ENCODE results near the gene TMEM139.
A peak's percentile ranks its signal among the peaks of the same experiment; 100 is the strongest.
"Not testable (repeated sequence)": the region's sequence is repeated elsewhere in the genome, so short reads cannot be mapped to it uniquely, and the experiment has no call there.

Gene TMEM139

DNA sequence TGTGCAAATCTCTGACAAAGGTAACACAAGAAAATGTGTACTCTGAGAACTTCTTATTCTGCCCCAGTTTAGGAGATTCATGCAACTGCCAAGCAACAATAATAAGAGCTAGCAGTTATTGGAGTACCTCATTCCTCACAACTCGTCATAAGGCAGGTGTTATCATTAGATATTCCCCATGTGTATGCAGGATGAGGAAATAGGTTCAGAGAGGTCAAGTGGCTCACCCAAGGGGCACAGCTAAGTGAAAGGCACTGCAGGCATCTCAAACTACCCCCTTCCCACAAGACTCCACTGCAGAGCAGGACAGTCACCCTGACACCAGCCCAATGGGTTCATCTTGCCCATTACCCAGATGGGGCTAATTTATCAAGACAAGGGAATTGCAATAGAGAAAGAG, 22.9 kb upstream of the TMEM139 start:
- DNase-seq, result no peak

DNA sequence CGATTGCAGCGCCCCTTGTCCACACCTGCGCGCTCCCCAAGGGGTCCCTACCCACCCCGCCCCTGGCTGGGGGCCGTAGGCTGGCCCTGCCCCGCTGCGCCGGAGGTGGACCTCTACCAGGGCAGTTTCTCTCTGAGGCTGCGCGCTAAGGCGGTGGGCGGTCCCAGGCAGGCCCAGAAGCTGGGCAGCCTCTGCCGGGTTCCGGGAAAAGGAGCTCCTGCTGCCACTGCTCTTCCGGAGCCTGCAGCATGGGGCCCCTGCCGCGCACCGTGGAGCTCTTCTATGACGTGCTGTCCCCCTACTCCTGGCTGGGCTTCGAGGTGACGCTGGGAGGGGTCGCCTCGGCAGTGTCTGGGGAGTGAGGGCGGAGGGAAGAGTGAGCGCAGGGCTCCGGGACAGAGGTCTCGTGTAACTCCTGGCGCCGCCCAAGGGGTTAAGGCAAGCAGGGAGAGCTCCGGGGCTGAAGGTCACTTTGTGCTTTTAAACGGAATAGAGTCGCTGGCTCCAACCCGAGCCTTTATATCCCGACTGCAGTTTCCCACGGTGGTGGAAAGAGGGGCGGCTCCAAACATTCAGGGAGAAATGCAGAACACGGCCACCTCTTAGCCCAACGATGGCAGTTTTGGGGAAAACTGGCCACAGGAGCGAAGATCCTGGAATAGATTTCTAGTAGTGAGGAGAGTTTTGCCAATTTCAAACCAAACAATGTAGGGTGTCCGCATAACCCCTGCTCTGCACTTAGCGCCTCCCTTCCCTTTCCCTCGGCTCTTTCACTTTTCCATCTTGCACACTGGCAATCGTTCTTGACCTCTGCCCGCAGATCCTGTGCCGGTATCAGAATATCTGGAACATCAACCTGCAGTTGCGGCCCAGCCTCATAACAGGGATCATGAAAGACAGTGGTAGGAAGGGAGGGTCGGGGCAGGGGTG, 21.2 kb upstream of the TMEM139 start, which contains the start of gene GSTK1:
TSS of gene GSTK1 (plus strand) at position 176 of the 930 bp plus-strand sequence. CDS start at position 249, 73 bp downstream.
- DNase-seq, result peak; percentile 10

DNA sequence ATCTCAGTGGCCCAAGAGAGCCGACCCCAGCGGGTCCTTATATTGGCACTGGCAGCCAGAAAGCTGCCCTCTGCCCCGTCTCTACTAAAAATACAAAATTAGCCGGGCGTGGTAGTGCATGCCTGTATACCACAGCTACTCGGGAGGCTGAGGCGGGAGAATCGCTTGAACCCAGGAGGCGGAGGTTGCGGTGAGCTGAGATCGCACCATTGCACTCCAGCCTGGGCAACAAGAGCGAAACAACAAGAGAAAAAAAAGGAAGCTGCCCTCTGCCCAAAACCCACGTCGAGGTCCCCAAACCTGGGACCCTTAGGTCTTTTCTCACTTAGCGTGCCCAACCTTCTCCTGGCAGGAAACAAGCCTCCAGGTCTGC, 20.6 kb upstream of the TMEM139 start:
- DNase-seq, result not testable (repeated sequence)

DNA sequence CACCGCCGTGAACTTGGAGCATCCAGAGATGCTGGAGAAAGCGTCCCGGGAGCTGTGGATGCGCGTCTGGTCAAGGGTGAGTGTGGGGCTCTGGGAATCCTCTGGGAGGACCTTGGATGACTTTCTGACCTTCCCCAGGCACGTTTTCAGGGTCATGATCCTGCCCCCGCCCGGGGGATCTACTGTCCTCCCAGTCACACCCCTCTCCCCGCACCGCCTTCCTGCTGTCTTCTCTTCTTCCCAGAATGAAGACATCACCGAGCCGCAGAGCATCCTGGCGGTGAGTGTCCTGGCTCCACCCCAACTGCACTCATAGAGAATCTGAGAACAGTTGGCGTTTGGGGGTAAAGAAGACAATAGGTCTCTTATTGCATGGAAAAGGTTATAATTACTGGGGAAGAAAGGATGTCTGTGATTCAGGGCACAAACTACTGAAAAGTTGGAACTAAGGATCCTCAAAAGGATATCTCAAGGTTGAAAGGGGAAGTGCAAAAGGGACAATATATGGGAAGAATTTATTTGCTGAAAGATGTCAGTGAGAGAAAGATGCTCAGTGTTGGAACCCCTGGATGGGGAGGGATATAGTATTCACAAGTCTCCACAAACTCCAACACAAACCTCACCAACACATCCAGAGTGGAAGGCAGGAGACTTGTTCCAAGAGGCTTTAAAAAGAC, 19.6 kb upstream of the TMEM139 start:
- no peak for DNase-seq

DNA sequence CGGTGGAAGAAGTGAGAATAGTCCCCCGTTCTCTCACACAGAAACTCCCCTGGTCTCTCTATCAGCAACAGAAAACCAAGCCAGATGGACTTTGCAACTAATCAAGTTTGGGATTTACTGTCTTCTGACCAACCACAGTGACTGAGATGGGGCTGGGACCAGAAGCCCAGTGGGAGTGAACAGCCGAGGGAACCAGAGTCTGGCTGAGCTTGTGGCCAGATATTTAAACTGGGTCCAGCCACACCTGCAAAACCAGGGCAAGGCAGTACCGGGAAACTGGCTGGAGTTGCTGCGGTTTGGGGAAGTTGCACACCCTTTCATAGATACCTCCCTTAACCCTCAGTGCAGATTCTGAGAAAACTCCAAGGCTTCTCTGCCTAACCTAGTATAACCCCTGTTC, 15.5 kb upstream of the TMEM139 start:
- DNase-seq, result no peak

DNA sequence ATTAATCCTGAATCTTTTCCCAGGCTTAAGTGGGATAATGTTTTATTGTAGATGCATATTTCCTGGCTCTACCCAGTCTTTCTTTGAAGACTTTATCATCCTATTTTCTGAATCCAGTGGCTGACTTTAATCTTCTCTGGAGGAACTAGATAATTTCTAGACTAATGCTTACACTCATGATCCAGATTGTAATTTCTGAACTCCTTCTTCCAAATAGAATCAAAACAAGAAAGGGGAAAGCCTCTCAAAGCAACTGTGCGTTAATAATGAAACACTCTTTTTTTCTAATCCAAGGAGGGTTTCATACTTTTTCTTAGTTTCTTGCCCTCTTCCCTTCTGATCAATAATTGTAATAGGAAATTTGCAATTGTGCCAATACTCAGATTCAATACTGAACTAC, 13.5 kb upstream of the TMEM139 start:
- no peak for DNase-seq

DNA sequence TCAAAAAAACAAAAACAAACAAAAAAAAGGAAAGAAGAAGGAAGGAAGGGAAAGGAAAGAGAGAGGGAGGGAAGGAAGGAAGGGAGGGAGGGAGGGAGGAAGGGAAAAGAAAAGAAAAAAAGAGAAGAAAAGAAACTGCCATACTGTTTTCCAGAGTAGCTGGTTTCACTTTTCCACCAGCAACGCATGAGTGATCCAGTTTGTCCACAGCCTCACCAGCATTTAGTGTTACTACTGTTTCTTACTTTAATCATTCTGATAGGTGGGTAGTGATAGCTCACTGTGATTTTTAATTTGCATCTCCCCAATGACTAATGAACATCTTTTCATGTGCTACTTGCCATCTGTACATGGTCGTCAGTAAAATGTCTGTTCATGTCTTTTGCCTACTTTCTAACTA, 11.9 kb upstream of the TMEM139 start:
- no peak for DNase-seq

DNA sequence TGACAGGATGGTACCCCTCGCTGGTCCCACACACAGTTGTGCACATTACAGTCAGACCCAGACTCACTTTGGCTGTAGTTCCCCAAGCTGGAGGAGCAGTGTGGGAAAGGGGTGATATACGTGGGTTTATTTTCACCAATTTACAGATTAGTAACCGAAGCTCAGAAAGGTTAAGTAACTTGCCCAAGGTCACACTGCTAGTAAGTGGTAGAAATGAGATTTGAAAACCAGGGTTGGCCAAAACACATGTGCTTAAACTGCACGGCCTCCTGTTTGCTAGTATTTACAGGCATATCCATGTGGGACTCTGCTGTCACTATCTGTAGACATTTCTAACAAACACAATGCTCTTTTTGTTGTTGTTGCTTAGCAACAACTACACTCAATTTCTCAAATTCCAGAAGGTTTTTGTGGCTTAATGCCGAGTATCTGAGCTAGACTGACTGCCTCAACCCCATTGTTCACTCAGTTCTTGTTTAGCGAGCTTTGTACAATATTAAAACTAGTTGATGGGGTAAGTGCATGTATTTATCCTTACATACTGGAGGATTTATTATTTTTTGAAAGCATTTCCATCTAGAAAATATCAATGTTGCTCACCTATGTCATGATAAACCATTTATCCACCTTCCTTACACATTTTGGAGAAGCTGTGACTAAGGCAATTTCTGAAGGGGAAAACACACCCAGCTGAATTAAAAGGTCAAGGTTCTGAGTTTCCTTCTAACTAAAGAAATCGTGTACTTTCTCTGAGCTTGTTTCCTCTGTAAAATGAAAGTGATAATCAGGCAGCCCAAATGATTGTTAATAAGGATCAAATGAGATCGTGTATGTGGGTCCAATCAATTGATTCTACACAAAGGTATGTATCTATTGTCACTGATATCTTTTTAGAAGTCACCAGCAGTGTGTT, 5.3 kb upstream of the TMEM139 start:
- no peak for DNase-seq

DNA sequence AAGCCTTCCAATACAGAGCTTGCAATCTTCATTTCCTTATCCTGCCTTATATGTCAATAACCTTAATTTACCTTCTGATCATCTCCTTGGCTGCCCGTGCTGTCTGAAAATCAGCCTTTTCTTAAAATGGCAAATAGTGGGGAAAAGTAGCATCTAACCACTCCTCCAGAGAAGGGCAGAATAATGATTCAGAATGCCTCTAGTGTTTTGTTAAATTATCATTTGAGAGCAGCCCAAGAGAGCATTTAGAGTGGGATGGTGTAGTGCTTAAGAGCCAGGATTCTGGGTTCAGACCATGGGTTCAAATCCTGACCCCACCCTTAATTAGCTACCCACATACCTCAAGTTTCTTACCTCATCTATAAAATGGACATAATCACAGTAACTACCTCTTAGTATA, 4.6 kb upstream of the TMEM139 start:
- no peak for DNase-seq

DNA sequence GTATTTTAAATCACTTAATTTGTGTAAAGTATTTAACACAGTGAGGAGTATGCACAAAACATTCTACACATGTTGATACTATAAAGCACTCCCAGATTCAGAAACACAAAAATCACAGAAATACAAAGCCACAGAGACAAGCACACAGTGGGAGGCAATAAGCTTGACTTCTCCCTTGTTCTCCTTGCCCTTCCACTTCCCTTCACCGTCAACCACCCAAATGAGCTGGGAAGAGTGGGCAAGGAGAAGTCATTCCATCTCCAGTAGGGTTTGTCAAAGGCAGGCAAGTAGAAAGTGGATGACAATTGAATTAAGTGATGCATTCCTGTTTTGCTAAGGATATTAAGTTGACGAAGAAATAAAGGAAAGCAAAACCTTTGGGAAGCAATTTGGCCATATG, 4.2 kb upstream of the TMEM139 start:
- no peak for DNase-seq

DNA sequence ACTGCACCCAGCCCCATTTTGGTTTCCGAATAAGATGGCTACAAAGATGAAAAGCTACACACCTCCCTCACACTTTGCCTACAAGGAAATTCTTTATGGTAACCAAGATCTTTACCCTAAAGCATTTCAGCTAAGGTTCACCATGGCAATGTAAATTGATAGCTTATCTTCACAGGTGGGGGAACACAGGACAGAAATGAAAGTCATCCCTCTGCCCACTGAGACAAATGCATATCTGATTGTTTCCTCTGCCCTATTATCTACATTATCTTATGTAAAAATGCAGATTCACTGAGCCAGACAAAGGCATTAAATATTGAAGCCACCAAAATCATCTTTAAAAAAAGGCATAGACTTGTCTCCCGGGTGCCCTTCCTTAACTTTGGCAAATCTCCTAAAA, 3.2 kb upstream of the TMEM139 start:
- DNase-seq, result no peak

DNA sequence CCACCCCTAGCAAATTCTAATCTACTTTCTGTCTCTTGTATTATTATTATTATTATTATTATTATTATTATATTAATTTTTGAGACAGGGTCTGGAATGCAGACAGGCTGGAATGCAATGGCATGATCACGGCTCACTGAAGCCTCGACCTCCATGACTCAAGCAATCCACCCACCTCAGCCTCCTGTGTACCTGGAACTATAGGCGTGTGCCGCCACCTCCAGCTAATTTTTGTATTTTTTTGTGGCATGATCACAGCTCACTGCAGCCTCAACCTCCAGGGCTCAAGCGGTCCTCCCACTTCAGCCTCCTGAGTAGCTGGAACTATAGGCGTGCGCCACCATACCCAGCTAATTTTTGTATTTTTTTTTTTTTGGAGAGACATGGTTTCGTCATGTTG, 2.6 kb upstream of the TMEM139 start:
- no peak for DNase-seq

DNA sequence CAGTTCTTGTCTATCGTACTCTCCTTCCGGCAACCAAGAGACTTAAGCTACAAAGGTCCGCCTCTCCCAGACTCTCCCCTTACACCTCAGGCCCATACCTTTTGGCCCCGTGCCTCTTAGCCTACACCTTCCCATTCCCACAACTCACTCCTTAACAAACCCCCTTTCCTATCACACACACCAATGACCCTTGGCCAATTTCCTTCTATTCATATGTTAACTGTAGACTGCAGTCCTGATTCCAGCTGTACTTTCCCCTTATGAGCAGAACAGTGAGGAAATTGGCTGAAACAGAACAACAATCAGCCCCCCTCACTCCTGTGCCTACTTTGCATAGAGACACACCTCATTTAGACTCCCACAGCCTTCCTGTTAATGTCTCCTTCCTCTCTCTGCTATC, 1.4 kb upstream of the TMEM139 start:
- DNase-seq, result no peak

DNA sequence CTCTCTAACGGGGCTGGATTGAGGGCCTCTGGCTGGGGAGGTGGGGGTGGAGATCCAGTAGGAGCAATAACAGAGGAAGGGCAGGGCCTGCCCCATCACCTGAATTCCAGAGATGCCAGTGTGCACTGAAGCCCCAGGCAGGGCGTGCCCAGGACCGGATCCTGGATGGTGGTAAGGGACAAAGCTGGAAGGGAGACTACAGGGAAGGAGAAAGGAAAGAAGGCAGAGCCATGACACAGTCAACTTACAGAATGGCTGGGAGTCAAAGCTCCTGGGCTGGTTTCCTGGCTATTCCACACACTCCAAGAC, 666 bp downstream of the TMEM139 start:
- no peak for DNase-seq

DNA sequence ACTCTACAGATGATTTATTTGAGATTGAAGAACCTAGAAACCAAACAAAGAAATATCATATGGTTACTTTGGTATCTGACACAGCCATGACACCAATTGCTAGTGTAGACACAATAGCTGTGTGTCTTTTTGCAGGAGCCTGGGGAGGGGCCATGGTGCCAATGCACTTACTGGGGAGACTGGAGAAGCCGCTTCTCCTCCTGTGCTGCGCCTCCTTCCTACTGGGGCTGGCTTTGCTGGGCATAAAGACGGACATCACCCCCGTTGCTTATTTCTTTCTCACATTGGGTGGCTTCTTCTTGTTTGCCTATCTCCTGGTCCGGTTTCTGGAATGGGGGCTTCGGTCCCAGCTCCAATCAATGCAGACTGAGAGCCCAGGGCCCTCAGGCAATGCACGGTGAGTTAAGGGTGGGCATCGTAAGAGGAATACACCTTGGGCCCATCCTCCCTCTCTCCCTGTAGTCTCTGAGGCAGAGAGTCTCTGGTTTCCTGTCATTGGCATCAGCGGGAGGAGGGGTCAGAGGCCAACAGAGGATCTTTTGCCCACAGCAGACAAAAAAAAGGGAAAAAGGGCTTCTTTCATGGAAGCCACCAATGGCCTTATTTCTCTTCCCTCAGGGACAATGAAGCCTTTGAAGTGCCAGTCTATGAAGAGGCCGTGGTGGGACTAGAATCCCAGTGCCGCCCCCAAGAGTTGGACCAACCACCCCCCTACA, 1.2 kb downstream of the TMEM139 start:
- DNase-seq, result no peak

DNA sequence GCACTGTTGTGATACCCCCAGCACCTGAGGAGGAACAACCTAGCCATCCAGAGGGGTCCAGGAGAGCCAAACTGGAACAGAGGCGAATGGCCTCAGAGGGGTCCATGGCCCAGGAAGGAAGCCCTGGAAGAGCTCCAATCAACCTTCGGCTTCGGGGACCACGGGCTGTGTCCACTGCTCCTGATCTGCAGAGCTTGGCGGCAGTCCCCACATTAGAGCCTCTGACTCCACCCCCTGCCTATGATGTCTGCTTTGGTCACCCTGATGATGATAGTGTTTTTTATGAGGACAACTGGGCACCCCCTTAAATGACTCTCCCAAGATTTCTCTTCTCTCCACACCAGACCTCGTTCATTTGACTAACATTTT, 1.7 kb downstream of the TMEM139 start:
- DNase-seq, result no peak

DNA sequence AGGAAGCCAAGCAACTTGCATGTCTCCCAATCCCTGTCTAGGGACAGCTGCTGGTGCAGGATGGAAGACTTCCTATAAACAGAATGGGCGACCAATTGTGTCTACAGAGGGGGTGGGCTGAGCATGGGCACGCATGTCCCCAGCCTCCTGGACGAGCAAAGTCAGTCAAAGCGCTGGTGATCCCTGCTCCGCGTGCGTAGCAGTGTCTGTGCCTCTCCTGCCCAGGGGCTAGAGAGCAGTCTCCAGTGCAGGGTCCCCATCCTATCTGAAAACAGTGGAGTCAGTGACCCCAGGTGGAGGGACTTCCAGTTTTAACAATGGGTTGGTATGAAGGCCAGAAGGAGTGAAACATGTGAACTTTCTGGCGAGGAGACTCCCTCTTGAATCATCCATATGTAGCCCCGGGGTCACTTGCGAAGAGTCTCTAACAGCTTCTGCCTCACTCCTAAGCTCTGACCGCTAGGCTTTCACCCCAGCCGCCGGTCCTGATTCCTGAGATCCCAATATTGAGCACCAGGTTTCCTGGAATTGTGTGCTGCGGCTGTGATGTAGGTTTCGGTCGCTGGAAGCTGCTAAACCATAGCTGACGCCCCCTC, 2.7 kb downstream of the TMEM139 start:
- DNase-seq, result no peak

DNA sequence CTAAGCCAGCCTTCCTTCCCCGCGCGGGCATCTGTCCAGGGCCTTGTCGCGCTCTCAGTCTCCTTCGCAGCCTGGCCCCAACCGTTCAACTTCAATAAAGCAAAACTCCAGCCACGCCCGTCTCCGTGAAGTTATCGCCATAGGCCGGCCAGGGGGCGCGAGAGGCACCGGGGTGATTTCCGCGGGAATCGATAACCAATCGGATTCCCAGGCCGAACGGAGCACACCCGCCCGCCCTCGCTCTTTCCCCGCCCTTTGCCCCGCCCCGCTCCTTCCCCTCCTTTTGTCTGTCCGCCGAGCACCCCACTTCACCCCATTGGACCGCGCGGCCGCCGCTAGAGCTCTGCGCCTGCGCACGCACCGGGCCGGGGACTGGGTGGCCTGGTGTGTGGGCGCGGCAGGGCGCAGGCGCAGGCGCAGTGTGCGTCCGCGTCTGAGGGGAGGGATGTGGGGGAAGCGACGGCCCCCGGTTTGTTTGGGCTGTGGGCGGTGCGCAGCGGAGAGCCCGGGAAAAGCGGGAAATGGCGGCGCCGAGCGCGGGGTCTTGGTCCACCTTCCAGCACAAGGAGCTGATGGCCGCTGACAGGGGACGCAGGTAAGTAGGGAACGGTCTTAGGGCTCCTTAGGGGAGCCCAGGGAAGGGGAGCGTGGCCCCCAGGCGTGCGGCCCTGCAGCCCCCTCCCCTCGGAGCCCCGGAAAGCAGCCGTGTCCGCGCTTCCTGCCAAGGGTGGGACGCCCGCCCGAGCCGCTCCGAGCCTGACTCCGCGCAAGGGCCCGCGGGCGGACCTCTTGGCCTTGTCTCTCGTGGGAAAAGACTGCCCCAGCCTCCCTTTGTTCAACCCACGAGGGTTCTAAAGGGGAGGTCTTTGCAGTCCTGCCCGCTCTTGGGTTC, 3.4 kb downstream of the TMEM139 start, which contains the start of gene CASP2:
TSS of gene CASP2 (plus strand) at position 417 of the 892 bp plus-strand sequence. CDS start at position 522, 105 bp downstream.
- DNase-seq, result peak; percentile 97

DNA sequence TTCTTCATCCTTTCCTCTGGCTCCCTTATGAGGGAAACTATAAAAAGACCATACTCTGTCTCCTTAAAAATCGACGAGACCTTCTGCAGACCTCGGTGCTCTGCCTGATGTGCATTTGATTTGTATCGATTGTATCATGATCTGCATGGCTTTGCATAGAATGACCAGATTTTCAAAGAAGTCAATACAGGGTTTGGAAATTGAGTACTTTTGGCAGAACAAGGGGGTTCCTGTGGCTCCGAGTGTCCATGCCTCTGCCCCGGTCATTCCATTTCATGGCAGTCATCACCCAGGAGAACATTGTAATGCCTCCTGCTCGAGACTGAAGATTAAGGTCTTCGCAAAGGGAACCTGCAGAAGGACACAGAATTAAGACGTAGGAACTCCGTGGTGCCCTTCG, 4.1 kb downstream of the TMEM139 start:
- DNase-seq, result no peak

DNA sequence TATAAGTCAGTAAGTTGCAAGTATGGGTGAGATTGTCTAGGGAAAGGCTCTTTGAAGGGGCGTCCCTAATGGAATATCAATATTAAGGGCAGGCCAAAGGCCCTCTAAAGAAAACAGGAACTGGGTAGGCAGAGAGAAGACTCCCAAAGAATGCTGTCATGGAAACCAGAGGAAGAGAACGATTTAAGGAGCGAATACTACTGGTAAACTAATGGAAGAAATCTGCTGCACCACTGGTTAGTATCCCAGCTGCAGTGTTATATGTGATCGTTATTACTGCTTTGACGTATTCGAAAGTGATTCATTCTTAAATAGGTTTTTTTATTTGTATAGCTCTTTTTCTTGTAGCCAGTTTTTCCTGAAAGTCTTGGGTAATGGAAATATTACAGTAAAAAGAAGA, 4.7 kb downstream of the TMEM139 start:
- no peak for DNase-seq

DNA sequence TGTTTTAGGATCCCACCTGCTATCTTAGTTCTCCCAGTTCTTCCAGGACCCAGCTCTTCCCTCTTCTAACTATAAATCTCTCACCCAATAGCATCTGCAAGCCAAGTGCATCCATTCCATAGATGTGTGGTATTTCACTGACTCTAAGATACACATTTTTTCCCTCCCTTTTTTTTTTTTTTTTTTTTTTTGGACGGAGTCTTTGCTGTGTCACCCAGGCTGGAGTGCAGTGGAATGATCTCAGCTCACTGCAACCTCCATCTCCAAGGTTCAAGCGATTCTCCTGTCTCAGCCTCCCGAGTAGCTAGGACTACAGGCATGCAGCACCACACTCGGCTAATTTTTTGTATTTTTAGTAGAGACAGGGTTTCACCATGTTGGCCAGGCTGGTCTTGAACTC, 5.1 kb downstream of the TMEM139 start:
- DNase-seq, result not testable (repeated sequence)
